GM12873 (cell line): Measurements from ENCODE around the gene SPATS2L.

Experiments
- TF ChIP-seq, protein P1 (sequence below): IDR thresholded peaks from 2 replicates; pipeline ENCODE4 v1.5.1; 2012; ENCODE audit warnings: low read depth, mild to moderate bottlenecking, moderate library complexity, low read length, control low read depth; ENCODE audit not compliant: insufficient read depth; ENCODE audit errors: missing control alignments

SPATS2L gene

DNA sequence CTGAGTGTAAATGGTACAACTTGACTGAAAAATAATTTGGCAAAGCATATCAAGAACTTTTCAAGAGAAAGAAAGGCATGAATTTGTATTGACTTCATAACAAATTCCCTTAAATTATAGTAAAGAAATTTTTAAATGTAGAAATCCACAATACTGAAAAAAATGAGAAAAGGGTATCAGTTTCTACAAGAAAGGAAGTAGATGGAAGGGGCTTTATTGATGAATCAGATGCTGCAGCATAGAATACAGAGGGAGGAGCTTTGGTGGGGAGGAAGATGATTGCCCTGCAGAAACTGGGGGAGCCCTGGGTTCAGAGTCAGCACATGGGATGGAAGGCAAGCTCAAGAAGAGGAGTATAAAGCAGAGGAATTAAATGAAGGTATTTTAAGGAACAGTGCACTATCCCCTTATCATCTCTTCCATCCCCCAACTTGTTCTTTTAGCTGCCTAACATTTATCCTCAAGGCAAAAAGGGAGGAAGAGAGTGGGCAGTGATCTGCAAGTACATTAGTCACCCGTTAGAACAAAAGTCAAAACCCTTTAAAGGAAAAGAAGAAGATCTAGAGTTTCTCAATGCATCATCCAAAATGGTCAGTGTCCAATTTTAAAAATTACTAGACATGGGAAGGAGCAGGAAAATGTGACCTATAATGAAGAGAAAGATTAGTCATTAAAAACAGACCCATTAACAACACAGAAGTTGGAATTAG lies 125.7 kb downstream of the SPATS2L start:
- TF ChIP-seq, protein P1, sequence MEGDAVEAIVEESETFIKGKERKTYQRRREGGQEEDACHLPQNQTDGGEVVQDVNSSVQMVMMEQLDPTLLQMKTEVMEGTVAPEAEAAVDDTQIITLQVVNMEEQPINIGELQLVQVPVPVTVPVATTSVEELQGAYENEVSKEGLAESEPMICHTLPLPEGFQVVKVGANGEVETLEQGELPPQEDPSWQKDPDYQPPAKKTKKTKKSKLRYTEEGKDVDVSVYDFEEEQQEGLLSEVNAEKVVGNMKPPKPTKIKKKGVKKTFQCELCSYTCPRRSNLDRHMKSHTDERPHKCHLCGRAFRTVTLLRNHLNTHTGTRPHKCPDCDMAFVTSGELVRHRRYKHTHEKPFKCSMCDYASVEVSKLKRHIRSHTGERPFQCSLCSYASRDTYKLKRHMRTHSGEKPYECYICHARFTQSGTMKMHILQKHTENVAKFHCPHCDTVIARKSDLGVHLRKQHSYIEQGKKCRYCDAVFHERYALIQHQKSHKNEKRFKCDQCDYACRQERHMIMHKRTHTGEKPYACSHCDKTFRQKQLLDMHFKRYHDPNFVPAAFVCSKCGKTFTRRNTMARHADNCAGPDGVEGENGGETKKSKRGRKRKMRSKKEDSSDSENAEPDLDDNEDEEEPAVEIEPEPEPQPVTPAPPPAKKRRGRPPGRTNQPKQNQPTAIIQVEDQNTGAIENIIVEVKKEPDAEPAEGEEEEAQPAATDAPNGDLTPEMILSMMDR: no peak

DNA sequence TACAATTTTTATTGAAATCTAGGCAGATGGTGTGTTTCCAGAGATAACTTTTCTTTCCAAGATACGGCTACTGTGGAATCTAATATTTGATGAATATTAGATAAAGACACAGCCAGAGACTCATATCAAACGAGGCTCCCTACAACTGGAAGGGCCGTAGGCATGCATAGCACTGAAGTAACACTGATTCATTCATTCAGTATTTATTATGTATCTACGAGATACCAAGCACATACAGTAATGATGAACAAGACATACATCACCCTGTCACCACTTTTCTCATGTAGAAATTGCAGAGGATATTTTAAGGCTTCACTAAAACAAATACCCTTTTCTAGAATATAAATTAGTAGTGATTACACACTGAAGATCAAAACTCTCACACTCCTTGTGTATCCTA lies 128.9 kb downstream of the SPATS2L start:
- TF ChIP-seq, protein P1: no peak

DNA sequence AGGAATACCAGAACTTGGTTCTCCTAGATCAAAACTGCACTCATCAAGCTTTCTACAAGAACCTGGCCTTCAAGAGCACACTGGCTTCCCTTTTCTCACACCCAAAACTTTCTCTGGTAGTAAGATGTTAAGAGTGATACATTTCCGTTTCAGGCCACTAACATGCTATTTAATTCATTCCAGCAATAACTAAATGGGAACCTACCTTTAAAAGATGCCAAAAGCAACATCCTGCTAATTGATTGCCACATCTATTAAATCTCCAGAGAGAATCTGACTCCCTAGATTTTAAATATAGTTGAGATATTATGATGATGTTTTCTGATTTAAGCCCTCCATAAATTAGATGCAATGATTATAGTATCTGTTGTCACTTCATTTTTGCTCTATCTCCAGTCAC lies 131.8 kb downstream of the SPATS2L start:
- TF ChIP-seq, protein P1: no peak

DNA sequence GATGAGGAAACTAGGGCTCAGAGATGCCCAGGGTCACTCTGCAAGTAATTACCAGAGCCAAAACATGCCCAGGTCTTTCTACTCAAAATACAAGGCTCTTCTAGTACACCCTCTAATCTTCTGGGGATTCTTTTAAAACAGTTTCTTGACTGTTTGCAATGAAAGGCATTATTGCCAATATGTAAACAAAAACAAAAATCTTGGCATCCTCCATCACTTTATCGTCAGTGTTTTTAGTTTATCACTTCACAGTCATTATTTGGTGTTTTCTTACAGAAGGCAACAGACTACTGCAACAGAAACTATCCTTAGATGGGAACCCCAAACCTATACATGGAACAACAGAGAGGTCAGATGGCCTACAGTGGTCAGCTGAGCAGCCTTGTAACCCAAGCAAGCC lies 132.4 kb downstream of the SPATS2L start:
- TF ChIP-seq, protein P1: no peak

DNA sequence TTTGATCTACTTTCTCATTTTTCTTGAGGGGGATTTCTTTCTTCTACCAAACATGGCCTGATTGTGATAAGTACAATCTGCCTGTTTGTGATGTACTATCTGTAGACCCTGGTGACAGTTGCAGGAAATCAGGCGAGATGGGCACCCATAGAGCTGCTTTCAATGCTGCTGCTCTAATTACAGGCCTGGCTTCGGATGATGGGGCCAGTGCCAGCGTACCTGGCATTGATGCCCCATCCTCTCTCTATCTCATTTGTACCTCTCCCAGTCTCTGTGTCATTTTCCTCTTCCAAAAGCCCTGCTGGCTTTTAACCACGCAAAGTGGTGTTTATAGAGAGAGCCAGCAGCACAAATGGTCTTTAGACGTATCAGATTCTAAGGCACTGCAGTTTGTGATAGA lies 133.5 kb downstream of the SPATS2L start:
- TF ChIP-seq, protein P1: no peak

DNA sequence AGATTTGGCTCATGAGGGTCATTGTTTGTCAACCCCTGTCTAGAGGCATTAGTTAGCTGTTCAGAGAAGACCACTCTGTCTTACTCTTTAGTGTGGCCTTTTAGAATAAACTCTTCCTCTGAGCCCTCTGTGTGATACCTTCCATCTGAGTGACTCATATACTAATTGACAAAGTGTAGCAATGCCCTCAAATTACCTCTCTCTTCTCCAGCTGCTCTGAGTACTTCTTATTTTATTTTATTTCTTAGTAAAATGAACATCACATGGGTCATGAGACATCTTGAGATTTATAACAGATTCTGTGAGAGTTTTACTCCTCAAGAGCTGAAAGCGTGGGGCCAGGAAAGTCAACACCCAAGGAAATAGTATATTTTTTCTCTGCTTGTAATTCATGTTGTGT lies 136.0 kb downstream of the SPATS2L start:
- TF ChIP-seq, protein P1: no peak

DNA sequence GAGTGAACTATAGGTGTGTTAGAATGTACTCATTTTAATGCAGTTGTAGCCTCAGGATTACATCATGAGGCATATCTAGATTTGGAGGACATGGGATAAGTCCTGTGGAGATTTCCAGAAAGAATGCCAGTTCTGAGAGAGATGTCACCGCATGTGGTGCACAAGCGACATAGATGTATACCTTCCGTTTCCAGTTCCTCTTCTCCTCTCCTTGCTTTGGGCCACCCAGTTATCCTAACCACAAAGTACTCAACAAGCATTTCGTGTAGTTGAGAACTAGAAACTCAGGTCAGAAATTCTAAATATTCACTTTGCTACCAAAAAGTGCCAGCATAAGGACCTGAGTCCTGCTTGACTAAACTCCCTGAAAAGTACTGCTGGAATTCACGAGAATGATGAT lies 136.9 kb downstream of the SPATS2L start:
- TF ChIP-seq, protein P1: no peak
